HepG2 (cell line): ENCODE data around the gene PNPLA3. TPM values are rescaled to one million over a fixed set of nuclear protein-coding genes. Genes with fewer than 3 reads are reported as not detected.

Experiments
- ARID2 ChIP-seq: sonication (generic); formaldehyde crosslinking; IDR thresholded peaks from 2 replicates; pipeline ENCODE4 v1.8.1; 2022; ENCODE audit warnings: mild to moderate bottlenecking, missing genetic modification reagents, borderline replicate concordance
- ATF7-NPFF ChIP-seq: sonication (generic); formaldehyde crosslinking; IDR thresholded peaks from 2 replicates; pipeline ENCODE4 v1.8.1; 2023; ENCODE audit warnings: mild to moderate bottlenecking, low read depth, missing genetic modification reagents, moderate library complexity
- CENPX ChIP-seq: sonication (generic); formaldehyde crosslinking; IDR thresholded peaks from 2 replicates; pipeline ENCODE4 v1.9.0; 2021; ENCODE audit warnings: mild to moderate bottlenecking, missing genetic modification reagents, moderate library complexity
- EZH2 ChIP-seq: conservative IDR thresholded peaks from 2 replicates; pipeline ENCODE4 v1.6.1; 2012; ENCODE audit warnings: mild to moderate bottlenecking, low read depth, low read length, moderate library complexity
- FOXC1 ChIP-seq: sonication (generic); formaldehyde crosslinking; IDR thresholded peaks from 2 replicates; pipeline ENCODE4 v1.8.0; 2022; ENCODE audit warnings: mild to moderate bottlenecking, missing genetic modification reagents, borderline replicate concordance
- MLLT10 ChIP-seq: sonication (generic); formaldehyde crosslinking; IDR thresholded peaks from 2 replicates; pipeline ENCODE4 v1.4.0; 2020; ENCODE audit warnings: missing genetic modification reagents
- POLR2G ChIP-seq: fragments of 200-400 bp; formaldehyde crosslinking; IDR thresholded peaks from 2 replicates; pipeline ENCODE4 v1.6.1; 2018; ENCODE audit warnings: mild to moderate bottlenecking, low read depth, low read length, moderate library complexity
- SRSF9 ChIP-seq: fragments of 200-400 bp; formaldehyde crosslinking; IDR thresholded peaks from 2 replicates; pipeline ENCODE4 v1.6.1; 2018; ENCODE audit warnings: borderline replicate concordance, mild to moderate bottlenecking, low read depth, low read length; ENCODE audit not compliant: insufficient read depth, poor library complexity, severe bottlenecking
- TP53 ChIP-seq: sonication (generic); formaldehyde crosslinking; conservative IDR thresholded peaks from 2 replicates; pipeline ENCODE4 v1.4.0; 2020; ENCODE audit warnings: missing genetic modification reagents
- ZFP62 ChIP-seq: sonication (generic); formaldehyde crosslinking; IDR thresholded peaks from 2 replicates; pipeline ENCODE4 v1.4.0; 2020; ENCODE audit warnings: missing genetic modification reagents
- ZNF331 ChIP-seq: sonication (generic); formaldehyde crosslinking; IDR thresholded peaks from 2 replicates; pipeline ENCODE4 v1.4.0; 2020; ENCODE audit warnings: missing genetic modification reagents
- ZNF335 ChIP-seq: sonication (generic); formaldehyde crosslinking; IDR thresholded peaks from 2 replicates; pipeline ENCODE4 v1.4.0; 2020; ENCODE audit warnings: missing genetic modification reagents
- ZNF557 ChIP-seq: sonication (generic); formaldehyde crosslinking; IDR thresholded peaks from 2 replicates; pipeline ENCODE4 v1.4.0; 2020; ENCODE audit warnings: missing genetic modification reagents
- ZNF619 ChIP-seq: sonication (generic); formaldehyde crosslinking; IDR thresholded peaks from 2 replicates; pipeline ENCODE4 v1.4.0; 2020; ENCODE audit warnings: mild to moderate bottlenecking, missing genetic modification reagents
- ZNF670 ChIP-seq: sonication (generic); formaldehyde crosslinking; IDR thresholded peaks from 2 replicates; pipeline ENCODE4 v1.8.0; 2022; ENCODE audit warnings: mild to moderate bottlenecking, missing genetic modification reagents, borderline replicate concordance
- ZNF737 ChIP-seq: sonication (generic); formaldehyde crosslinking; IDR thresholded peaks from 2 replicates; pipeline ENCODE4 v1.5.0; 2020; ENCODE audit warnings: missing genetic modification reagents, mild to moderate bottlenecking, borderline replicate concordance
- ZNF772 ChIP-seq: sonication (generic); formaldehyde crosslinking; IDR thresholded peaks from 2 replicates; pipeline ENCODE4 v1.5.0; 2020; ENCODE audit warnings: mild to moderate bottlenecking, missing genetic modification reagents
- ZNF773 ChIP-seq: sonication (generic); formaldehyde crosslinking; IDR thresholded peaks from 2 replicates; pipeline ENCODE4 v1.4.0; 2020; ENCODE audit warnings: missing genetic modification reagents, borderline replicate concordance
- polyA plus RNA-seq, 8 experiments: library from polyadenylated mRNA; depleted of rRNA in 3 of 8; stranded (reverse) in 7 of 8; unstranded in 1 of 8; fragments of >200 nt; fragmentation: Illumina TruSeq in 4 of 8; extraction: Trizol in 4 of 8; gene quantifications; 2 replicates each; pipeline versions ENCODE4 v1.2.1 to v1.2.3, GENCODE V29; 2011 to 2016; ENCODE audit warnings: low read depth in 4 of 8, missing spikeins in 1 of 8, mixed read lengths in 1 of 8; ENCODE audit not compliant: insufficient read depth in 1 of 8
- total RNA-seq, 5 experiments: library from RNA; depleted of rRNA; stranded (reverse); fragments of >200 nt; fragmentation: Illumina TruSeq; extraction: Trizol; gene quantifications; 2 replicates each; pipeline ENCODE4 v1.2.3, GENCODE V29; 2016; ENCODE audit warnings: low read depth in 1 of 5
- TF ChIP-seq, protein P1 (sequence below): sonication (generic); formaldehyde crosslinking; IDR thresholded peaks from 2 replicates; pipeline ENCODE4 v1.4.0; 2020; ENCODE audit warnings: missing genetic modification reagents, borderline replicate concordance
- TF ChIP-seq, protein P2 (sequence below): sonication (generic); formaldehyde crosslinking; IDR thresholded peaks from 2 replicates; pipeline ENCODE4 v1.5.1; 2020; ENCODE audit warnings: mild to moderate bottlenecking, missing genetic modification reagents, moderate library complexity
- TF ChIP-seq, protein P3 (sequence below): sonication (generic); formaldehyde crosslinking; IDR thresholded peaks from 2 replicates; pipeline ENCODE4 v1.5.1; 2020; ENCODE audit warnings: mild to moderate bottlenecking, missing genetic modification reagents, borderline replicate concordance
- TF ChIP-seq, protein P4 (sequence below): sonication (generic); formaldehyde crosslinking; conservative IDR thresholded peaks from 2 replicates; pipeline ENCODE4 v1.4.0; 2020; ENCODE audit warnings: missing genetic modification reagents

Gene PNPLA3
- total and polyA plus RNA-seq, 2 of the 13 experiments (the other 11 are each of a cell fraction or from before 2014, with no cell fraction given), result 16.9 to 19.8 TPM

GRCh38 chr22:43923631-43924464, at the start of gene PNPLA3 (continued):
- TF ChIP-seq POLR2G (peak; percentile 92), ATF7-NPFF (CRISPR knock-in tag) (peak; percentile 69; the same call in 1 of the 2 replicates), ZNF773 (CRISPR knock-in tag) (peak; percentile 89; the same call in 1 of the 2 replicates), TP53 (CRISPR knock-in tag) (no peak), ZNF331 (CRISPR knock-in tag) (peak; percentile 14; the same call in 1 of the 2 replicates), EZH2 (no peak), ARID2 (CRISPR knock-in tag) (no peak), FOXC1 (CRISPR knock-in tag) (peak; percentile 94), ZNF772 (CRISPR knock-in tag) (no peak; the same call in 1 of the 2 replicates), ZNF737 (CRISPR knock-in tag) (no peak), ZNF619 (CRISPR knock-in tag) (no peak), ZNF557 (CRISPR knock-in tag) (peak; percentile 22; the same call in 1 of the 2 replicates), ZNF335 (CRISPR knock-in tag) (no peak), CENPX (no peak), MLLT10 (CRISPR knock-in tag) (no peak), SRSF9 (no peak), ZNF670 (CRISPR knock-in tag) (no peak), ZFP62 (no peak)
- TF ChIP-seq, protein P1, sequence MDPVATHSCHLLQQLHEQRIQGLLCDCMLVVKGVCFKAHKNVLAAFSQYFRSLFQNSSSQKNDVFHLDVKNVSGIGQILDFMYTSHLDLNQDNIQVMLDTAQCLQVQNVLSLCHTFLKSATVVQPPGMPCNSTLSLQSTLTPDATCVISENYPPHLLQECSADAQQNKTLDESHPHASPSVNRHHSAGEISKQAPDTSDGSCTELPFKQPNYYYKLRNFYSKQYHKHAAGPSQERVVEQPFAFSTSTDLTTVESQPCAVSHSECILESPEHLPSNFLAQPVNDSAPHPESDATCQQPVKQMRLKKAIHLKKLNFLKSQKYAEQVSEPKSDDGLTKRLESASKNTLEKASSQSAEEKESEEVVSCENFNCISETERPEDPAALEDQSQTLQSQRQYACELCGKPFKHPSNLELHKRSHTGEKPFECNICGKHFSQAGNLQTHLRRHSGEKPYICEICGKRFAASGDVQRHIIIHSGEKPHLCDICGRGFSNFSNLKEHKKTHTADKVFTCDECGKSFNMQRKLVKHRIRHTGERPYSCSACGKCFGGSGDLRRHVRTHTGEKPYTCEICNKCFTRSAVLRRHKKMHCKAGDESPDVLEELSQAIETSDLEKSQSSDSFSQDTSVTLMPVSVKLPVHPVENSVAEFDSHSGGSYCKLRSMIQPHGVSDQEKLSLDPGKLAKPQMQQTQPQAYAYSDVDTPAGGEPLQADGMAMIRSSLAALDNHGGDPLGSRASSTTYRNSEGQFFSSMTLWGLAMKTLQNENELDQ (CRISPR knock-in tag), result no peak
- TF ChIP-seq, protein P2, sequence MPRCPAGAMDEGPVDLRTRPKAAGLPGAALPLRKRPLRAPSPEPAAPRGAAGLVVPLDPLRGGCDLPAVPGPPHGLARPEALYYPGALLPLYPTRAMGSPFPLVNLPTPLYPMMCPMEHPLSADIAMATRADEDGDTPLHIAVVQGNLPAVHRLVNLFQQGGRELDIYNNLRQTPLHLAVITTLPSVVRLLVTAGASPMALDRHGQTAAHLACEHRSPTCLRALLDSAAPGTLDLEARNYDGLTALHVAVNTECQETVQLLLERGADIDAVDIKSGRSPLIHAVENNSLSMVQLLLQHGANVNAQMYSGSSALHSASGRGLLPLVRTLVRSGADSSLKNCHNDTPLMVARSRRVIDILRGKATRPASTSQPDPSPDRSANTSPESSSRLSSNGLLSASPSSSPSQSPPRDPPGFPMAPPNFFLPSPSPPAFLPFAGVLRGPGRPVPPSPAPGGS (CRISPR knock-in tag), result peak; percentile 76
- TF ChIP-seq, protein P3, sequence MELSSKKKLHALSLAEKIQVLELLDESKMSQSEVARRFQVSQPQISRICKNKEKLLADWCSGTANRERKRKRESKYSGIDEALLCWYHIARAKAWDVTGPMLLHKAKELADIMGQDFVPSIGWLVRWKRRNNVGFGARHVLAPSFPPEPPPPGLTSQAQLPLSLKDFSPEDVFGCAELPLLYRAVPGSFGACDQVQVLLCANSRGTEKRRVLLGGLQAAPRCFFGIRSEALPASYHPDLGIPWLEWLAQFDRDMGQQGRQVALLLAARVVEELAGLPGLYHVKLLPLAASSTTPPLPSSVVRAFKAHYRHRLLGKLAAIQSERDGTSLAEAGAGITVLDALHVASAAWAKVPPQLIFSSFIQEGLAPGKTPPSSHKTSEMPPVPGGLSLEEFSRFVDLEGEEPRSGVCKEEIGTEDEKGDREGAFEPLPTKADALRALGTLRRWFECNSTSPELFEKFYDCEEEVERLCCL (CRISPR knock-in tag), result no peak
- TF ChIP-seq, protein P4, sequence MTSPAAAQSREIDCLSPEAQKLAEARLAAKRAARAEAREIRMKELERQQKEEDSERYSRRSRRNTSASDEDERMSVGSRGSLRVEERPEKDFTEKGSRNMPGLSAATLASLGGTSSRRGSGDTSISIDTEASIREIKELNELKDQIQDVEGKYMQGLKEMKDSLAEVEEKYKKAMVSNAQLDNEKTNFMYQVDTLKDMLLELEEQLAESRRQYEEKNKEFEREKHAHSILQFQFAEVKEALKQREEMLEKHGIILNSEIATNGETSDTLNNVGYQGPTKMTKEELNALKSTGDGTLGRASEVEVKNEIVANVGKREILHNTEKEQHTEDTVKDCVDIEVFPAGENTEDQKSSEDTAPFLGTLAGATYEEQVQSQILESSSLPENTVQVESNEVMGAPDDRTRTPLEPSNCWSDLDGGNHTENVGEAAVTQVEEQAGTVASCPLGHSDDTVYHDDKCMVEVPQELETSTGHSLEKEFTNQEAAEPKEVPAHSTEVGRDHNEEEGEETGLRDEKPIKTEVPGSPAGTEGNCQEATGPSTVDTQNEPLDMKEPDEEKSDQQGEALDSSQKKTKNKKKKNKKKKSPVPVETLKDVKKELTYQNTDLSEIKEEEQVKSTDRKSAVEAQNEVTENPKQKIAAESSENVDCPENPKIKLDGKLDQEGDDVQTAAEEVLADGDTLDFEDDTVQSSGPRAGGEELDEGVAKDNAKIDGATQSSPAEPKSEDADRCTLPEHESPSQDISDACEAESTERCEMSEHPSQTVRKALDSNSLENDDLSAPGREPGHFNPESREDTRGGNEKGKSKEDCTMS (CRISPR knock-in tag), result no peak
